ENCODE measurements around the gene AUTS2. TPM values are rescaled to one million over a fixed set of nuclear protein-coding genes. Genes with fewer than 3 reads are reported as not detected.

AUTS2 gene
- total and polyA plus RNA-seq, 2 of the 8 experiments (the other 6 are each of a cell fraction or from before 2014, with no cell fraction given), result 25.9 to 101 TPM

DNA sequence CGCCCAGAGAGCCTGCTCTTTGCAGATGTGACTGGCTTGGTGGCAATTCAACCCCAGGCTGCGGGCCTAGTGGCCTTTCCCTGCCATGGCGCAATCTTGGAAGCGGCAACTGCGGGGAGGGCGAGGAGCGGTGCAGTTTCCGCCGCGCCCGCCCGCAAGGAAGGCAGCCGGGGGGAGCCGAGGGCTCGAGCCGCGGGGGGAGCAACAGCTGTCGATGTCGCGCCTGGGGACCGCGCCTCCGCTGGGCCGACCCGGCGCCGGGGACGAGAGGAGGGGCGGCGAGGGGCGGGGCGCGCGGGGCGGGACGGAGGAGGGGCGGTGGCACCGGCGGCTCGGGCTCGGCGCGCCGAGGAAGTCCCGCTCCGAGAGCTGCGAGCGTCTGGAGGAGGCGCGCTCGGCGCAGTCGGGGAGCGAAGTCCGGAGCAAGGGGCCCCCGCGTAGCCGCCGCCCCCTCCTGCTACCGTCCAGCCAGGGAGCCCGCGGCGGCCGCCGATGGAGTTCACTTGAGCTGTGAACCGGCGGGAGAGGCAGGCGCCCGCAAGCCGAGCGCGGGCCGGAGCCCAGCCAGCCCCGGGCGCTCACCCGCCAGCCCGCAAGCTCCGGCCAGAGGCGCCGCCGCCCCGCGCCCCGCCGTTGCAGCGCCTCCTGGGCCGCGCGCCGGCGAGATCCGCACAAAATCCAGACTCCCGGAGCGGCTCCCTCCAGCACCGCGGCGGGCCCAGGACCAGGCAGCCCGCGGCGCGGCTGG is 1095.6 kb downstream of the AUTS2 start (continued):
- TF ChIP-seq HDAC2 (IDR thresholded peaks at IDR 0.05; ENCODE audit: borderline replicate concordance in 1 of 2, low read depth in 2 of 2, low read length in 2 of 2) (no peak), BACH1 (IDR thresholded peaks at IDR 0.05; ENCODE audit: low read length) (no peak), RFX5 (IDR thresholded peaks at IDR 0.05; ENCODE audit: borderline replicate concordance, low read depth, low read length) (no peak), SUZ12 (IDR thresholded peaks at IDR 0.05; ENCODE audit: low read length) (no peak), RNF2 (IDR thresholded peaks at IDR 0.05; ENCODE audit: borderline replicate concordance, low read depth, low read length, missing control alignments, poor library complexity, severe bottlenecking) (no peak), CHD2 (IDR thresholded peaks at IDR 0.05; ENCODE audit: low read length) (0 out of 2 replicates have a peak, but pooled peaks have one; percentile 17), SP2 (IDR thresholded peaks at IDR 0.05; ENCODE audit: low read length) (no peak), CEBPB (IDR thresholded peaks at IDR 0.05; ENCODE audit: low read depth, low read length) (peak; percentile 93), SAP30 (IDR thresholded peaks at IDR 0.05; ENCODE audit: insufficient read depth, insufficient replicate concordance, low read length) (no peak), POLR2AphosphoS5 (IDR thresholded peaks at IDR 0.05; ENCODE audit: low read depth, low read length) (peak; percentile 6; the same call in 1 of the 2 replicates), BRCA1 (IDR thresholded peaks at IDR 0.05; ENCODE audit: low read depth, low read length) (no peak), RAD21 (IDR thresholded peaks at IDR 0.05 in 1 of 2, conservative IDR thresholded peaks at IDR 0.05 in 1 of 2; ENCODE audit: low read depth in 2 of 2, low read length in 2 of 2) (peak in 1 of 2 experiments; percentile 20; a peak in 2 of 4 replicates), JUND (IDR thresholded peaks at IDR 0.05; ENCODE audit: low read length) (no peak), KDM4A (IDR thresholded peaks at IDR 0.05; ENCODE audit: low read depth, low read length, severe bottlenecking) (peak; percentile 27), PHF8 (conservative IDR thresholded peaks at IDR 0.05; ENCODE audit: low read depth, low read length) (peak; percentile 60)
- TF ChIP-seq, protein P1, sequence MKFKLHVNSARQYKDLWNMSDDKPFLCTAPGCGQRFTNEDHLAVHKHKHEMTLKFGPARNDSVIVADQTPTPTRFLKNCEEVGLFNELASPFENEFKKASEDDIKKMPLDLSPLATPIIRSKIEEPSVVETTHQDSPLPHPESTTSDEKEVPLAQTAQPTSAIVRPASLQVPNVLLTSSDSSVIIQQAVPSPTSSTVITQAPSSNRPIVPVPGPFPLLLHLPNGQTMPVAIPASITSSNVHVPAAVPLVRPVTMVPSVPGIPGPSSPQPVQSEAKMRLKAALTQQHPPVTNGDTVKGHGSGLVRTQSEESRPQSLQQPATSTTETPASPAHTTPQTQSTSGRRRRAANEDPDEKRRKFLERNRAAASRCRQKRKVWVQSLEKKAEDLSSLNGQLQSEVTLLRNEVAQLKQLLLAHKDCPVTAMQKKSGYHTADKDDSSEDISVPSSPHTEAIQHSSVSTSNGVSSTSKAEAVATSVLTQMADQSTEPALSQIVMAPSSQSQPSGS (IDR thresholded peaks at IDR 0.05; ENCODE audit: low read length), result no peak
- TF ChIP-seq, protein P2, sequence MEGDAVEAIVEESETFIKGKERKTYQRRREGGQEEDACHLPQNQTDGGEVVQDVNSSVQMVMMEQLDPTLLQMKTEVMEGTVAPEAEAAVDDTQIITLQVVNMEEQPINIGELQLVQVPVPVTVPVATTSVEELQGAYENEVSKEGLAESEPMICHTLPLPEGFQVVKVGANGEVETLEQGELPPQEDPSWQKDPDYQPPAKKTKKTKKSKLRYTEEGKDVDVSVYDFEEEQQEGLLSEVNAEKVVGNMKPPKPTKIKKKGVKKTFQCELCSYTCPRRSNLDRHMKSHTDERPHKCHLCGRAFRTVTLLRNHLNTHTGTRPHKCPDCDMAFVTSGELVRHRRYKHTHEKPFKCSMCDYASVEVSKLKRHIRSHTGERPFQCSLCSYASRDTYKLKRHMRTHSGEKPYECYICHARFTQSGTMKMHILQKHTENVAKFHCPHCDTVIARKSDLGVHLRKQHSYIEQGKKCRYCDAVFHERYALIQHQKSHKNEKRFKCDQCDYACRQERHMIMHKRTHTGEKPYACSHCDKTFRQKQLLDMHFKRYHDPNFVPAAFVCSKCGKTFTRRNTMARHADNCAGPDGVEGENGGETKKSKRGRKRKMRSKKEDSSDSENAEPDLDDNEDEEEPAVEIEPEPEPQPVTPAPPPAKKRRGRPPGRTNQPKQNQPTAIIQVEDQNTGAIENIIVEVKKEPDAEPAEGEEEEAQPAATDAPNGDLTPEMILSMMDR (IDR thresholded peaks at IDR 0.05; ENCODE audit: control extremely low read depth in 1 of 3, insufficient read depth in 1 of 3, low read depth in 1 of 3, low read length in 3 of 3), result peak in 2 of 3 experiments; percentile 29; a peak in 2 of 4 replicates
- TF ChIP-seq, protein P3, sequence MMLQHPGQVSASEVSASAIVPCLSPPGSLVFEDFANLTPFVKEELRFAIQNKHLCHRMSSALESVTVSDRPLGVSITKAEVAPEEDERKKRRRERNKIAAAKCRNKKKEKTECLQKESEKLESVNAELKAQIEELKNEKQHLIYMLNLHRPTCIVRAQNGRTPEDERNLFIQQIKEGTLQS (IDR thresholded peaks at IDR 0.05; ENCODE audit: insufficient read depth, low read depth, low read length), result no peak
